SK-N-SH (cell line): ENCODE data around the gene BRCA2. TPM values are rescaled to one million over a fixed set of nuclear protein-coding genes. Genes with fewer than 3 reads are reported as not detected.

Experiments used
- CTCF ChIA-PET: fragments of 300-600, 350-600 bp; formaldehyde crosslinking; extraction: SDS; loops from one replicate; lab custom pipeline; 2021; lab: Yijun Ruan, JAX
- POLR2A ChIA-PET: fragments of 350-600 bp; sonication (Branson Sonifier 250); formaldehyde crosslinking; extraction: SDS; loops from one replicate; lab custom pipeline; 2020; ENCODE audit warnings: antibody characterized with exemption, inconsistent platforms; lab: Yijun Ruan, JAX
- DNase-seq: peaks from one replicate; pipeline ENCODE4 v3.0.0; 2012
- H2AFZ ChIP-seq: fragments of 200-600 bp; sonication (generic); 2 replicates; pipeline ENCODE4 v1.8.1; 2016; ENCODE audit warnings: antibody characterized with exemption, mild to moderate bottlenecking, low read depth
- H3F3A ChIP-seq: fragments of 200-600 bp; sonication (generic); replicated peaks from 2 replicates; pipeline ENCODE3; 2016; ENCODE audit warnings: antibody characterized with exemption, mild to moderate bottlenecking; ENCODE audit not compliant: insufficient read depth
- H3K27ac ChIP-seq, 2 experiments: fragments of 200-500 bp in 1 of 2; fragments of 200-600 bp in 1 of 2; sonication (Bioruptor generic) in 1 of 2; sonication (generic), shearing (Covaris generic) in 1 of 2; 2 replicates each; pipeline versions ENCODE4 v1.5.1 to v1.6.1; 2014 to 2016; ENCODE audit warnings: low read depth in 2 of 2, inconsistent platforms in 1 of 2, low read length in 1 of 2, mild to moderate bottlenecking in 1 of 2, mixed read lengths in 1 of 2
- H3K27me3 ChIP-seq: fragments of 200-600 bp; sonication (generic), shearing (Covaris generic); 2 replicates; pipeline ENCODE4 v1.6.1; 2016; ENCODE audit warnings: mixed run types; ENCODE audit not compliant: insufficient read depth
- H3K36me3 ChIP-seq, 2 experiments: fragments of 200-500 bp in 1 of 2; fragments of 200-600 bp in 1 of 2; sonication (Bioruptor generic) in 1 of 2; sonication (generic) in 1 of 2; replicated peaks in 1 of 2; 2 replicates each; pipeline versions ENCODE3 to v1.5.1; 2014 to 2016; ENCODE audit warnings: low read length in 1 of 2, mild to moderate bottlenecking in 1 of 2; ENCODE audit not compliant: insufficient read depth in 2 of 2, control insufficient read depth in 1 of 2
- H3K4me1 ChIP-seq, 2 experiments: fragments of 200-500 bp in 1 of 2; fragments of 200-600 bp in 1 of 2; sonication (Bioruptor generic) in 1 of 2; sonication (generic), shearing (Covaris generic) in 1 of 2; 2 replicates each; pipeline versions ENCODE4 v1.5.1 to v1.6.1; 2014 to 2016; ENCODE audit warnings: low read depth in 1 of 2, low read length in 1 of 2, mixed run types in 1 of 2; ENCODE audit not compliant: insufficient read depth in 2 of 2, control insufficient read depth in 1 of 2
- H3K4me2 ChIP-seq: fragments of 200-600 bp; sonication (generic), shearing (Covaris generic); 2 replicates; pipeline ENCODE4 v1.6.1; 2017; ENCODE audit warnings: mixed run types
- H3K4me3 ChIP-seq, 2 experiments: fragments of 200-500 bp in 1 of 2; fragments of 200-600 bp in 1 of 2; sonication (Bioruptor generic) in 1 of 2; sonication (generic), shearing (Covaris generic) in 1 of 2; 2 replicates each; pipeline versions ENCODE4 v1.5.1 to v1.8.1; 2014 to 2016; ENCODE audit warnings: low read depth in 2 of 2, inconsistent platforms in 1 of 2, low read length in 1 of 2, mild to moderate bottlenecking in 1 of 2, mixed read lengths in 1 of 2, moderate library complexity in 1 of 2
- H3K79me2 ChIP-seq: fragments of 200-600 bp; sonication (generic); 2 replicates; pipeline ENCODE4 v1.8.1; 2017; ENCODE audit warnings: mild to moderate bottlenecking; ENCODE audit not compliant: insufficient read depth
- H3K9ac ChIP-seq: fragments of 200-600 bp; sonication (generic); 2 replicates; pipeline ENCODE4 v1.6.1; 2017; ENCODE audit warnings: mixed run types
- H3K9me2 ChIP-seq: fragments of 200-600 bp; sonication (generic); 2 replicates; pipeline ENCODE4 v1.6.1; 2017; ENCODE audit warnings: mixed run types
- H3K9me3 ChIP-seq: fragments of 200-600 bp; sonication (generic); 2 replicates; pipeline ENCODE4 v1.6.1; 2017; ENCODE audit warnings: mixed run types, mild to moderate bottlenecking, moderate library complexity
- H4K20me1 ChIP-seq: fragments of 200-600 bp; sonication (generic); 2 replicates; pipeline ENCODE4 v1.6.1; 2017; ENCODE audit warnings: mild to moderate bottlenecking, mixed run types; ENCODE audit not compliant: insufficient read depth
- CTCF ChIP-seq: fragments of 200-600 bp; sonication (generic); IDR thresholded peaks from 2 replicates; pipeline ENCODE4 v1.6.1; 2017; ENCODE audit warnings: antibody characterized with exemption, mild to moderate bottlenecking, moderate library complexity
- EP300 ChIP-seq, 2 experiments: IDR thresholded peaks; 2 replicates each; pipeline versions ENCODE4 v1.4.0 to v1.6.1; 2012; ENCODE audit warnings: borderline replicate concordance in 1 of 2, low read depth in 1 of 2, low read length in 1 of 2
- FOSL2 ChIP-seq: IDR thresholded peaks from 2 replicates; pipeline ENCODE4 v1.4.0; 2012; ENCODE audit warnings: low read depth, mild to moderate bottlenecking, moderate library complexity, borderline replicate concordance
- FOXJ3 ChIP-seq: sonication (generic); formaldehyde crosslinking; IDR thresholded peaks from 2 replicates; pipeline ENCODE4 v1.5.1; 2020; ENCODE audit warnings: mild to moderate bottlenecking, missing genetic modification reagents
- IRF3 ChIP-seq: fragments of 150-350 bp; IDR thresholded peaks from 2 replicates; pipeline ENCODE4 v1.6.1; 2016; ENCODE audit warnings: mild to moderate bottlenecking, low read depth, low read length
- MAX ChIP-seq: IDR thresholded peaks from 2 replicates; pipeline ENCODE4 v1.4.0; 2012; ENCODE audit warnings: low read depth
- MEF2A ChIP-seq: IDR thresholded peaks from 2 replicates; pipeline ENCODE4 v1.4.0; 2012; ENCODE audit warnings: low read depth, borderline replicate concordance
- MXI1 ChIP-seq: IDR thresholded peaks from 2 replicates; pipeline ENCODE4 v1.6.1; 2012; ENCODE audit warnings: mild to moderate bottlenecking, low read depth, low read length, improper control_type of control experiment
- NRF1 ChIP-seq: IDR thresholded peaks from 2 replicates; pipeline ENCODE4 v1.6.1; 2012; ENCODE audit warnings: low read depth, mild to moderate bottlenecking, low read length
- PBX3 ChIP-seq: IDR thresholded peaks from 2 replicates; pipeline ENCODE4; 2012
- RAD21 ChIP-seq: IDR thresholded peaks from 2 replicates; pipeline ENCODE4 v1.6.1; 2012; ENCODE audit warnings: mild to moderate bottlenecking, low read length
- RCOR1 ChIP-seq: fragments of 150-350 bp; IDR thresholded peaks from 2 replicates; pipeline ENCODE4 v1.6.1; 2017; ENCODE audit warnings: antibody characterized with exemption, low read length
- REST ChIP-seq: IDR thresholded peaks from 2 replicates; pipeline ENCODE4 v1.6.1; 2012; ENCODE audit warnings: mild to moderate bottlenecking, low read depth, low read length, moderate library complexity
- RFX5 ChIP-seq: IDR thresholded peaks from 2 replicates; pipeline ENCODE4 v1.6.1; 2012; ENCODE audit warnings: mild to moderate bottlenecking, improper control_type of control experiment, low read length
- SIN3A ChIP-seq: IDR thresholded peaks from 2 replicates; pipeline ENCODE4 v1.6.1; 2012; ENCODE audit warnings: low read depth, mild to moderate bottlenecking, low read length, moderate library complexity, borderline replicate concordance
- TAF1 ChIP-seq: IDR thresholded peaks from 2 replicates; pipeline ENCODE4 v1.6.1; 2012; ENCODE audit warnings: low read depth, mild to moderate bottlenecking, low read length, moderate library complexity, borderline replicate concordance
- USF1 ChIP-seq: IDR thresholded peaks from 2 replicates; pipeline ENCODE4 v1.4.0; 2012; ENCODE audit warnings: low read depth, borderline replicate concordance
- ZBTB33 ChIP-seq: IDR thresholded peaks from 2 replicates; pipeline ENCODE4 v1.4.0; 2012; ENCODE audit warnings: low read depth, borderline replicate concordance
- WGBS: methylation state at CpG from one replicate; pipeline ENCODE4 v1.1.6; 2017; ENCODE audit warnings: low lambda C conversion rate; 5-methylcytosine and 5-hydroxymethylcytosine counted together
- polyA plus RNA-seq, 3 experiments: library from polyadenylated mRNA; depleted of rRNA; stranded (reverse); fragments of >200 nt; gene quantifications; 2 replicates each; pipeline ENCODE4 v1.2.3, GENCODE V29; 2012

The BRCA2 gene
- polyA plus RNA-seq, 1 of the 3 experiments (the other 2 are of a cell fraction) = 1.6 TPM

GRCh38 chr13:32414580-32414979, 99.3 kb downstream of the BRCA2 start:
- CTCF ChIA-PET = interaction anchor here (0.5 to 1.9 kb wide), 4 partner anchors 10 to 395 kb away, joined by 3 to 5 read pairs (median 4); partner anchors contain the start of gene N4BP2L1
- POLR2A ChIA-PET = no interaction called here
- Histone ChIP-seq H3K27me3 (no peaks in the 10 kb centered on the region), H3K27ac (no peak overlapping the region), H3K4me3 (no peak overlapping the region), H3K9ac (no peak overlapping the region), H3K36me3 (no peaks in the 10 kb centered on the region), H3K9me2 (no peaks in the 10 kb centered on the region), H3K4me2 (no peak overlapping the region), H3K9me3 (no peaks in the 10 kb centered on the region), H2AFZ (no peak overlapping the region), H3K4me1 (no peaks in the 10 kb centered on the region; a peak in 1 of 4 replicates), H4K20me1 (no peaks in the 10 kb centered on the region), H3F3A (no peaks in the 10 kb centered on the region), H3K79me2 (no peaks in the 10 kb centered on the region)
- TF ChIP-seq SIN3A = no peak
- no peak for TF ChIP-seq RCOR1
- no peak for TF ChIP-seq IRF3
- TF ChIP-seq MAX = no peak
- no peak for TF ChIP-seq TAF1
- no peak for TF ChIP-seq FOXJ3 (CRISPR knock-in tag)
- no peak for TF ChIP-seq REST
- TF ChIP-seq EP300 (IDR thresholded peaks at IDR 0.05; ENCODE audit: borderline replicate concordance in 1 of 2, low read depth in 1 of 2, low read length in 1 of 2) = no peak
- no peak for TF ChIP-seq MXI1
- TF ChIP-seq PBX3 = no peak
- TF ChIP-seq FOSL2 = no peak
- TF ChIP-seq RFX5 = no peak
- no peak for TF ChIP-seq NRF1
- TF ChIP-seq USF1 = no peak
- no peak for TF ChIP-seq MEF2A
- TF ChIP-seq ZBTB33 = no peak
- TF ChIP-seq CTCF = no peak
- no peak for TF ChIP-seq RAD21
- WGBS = 91% methylated on average over 2 of the region's 2 CpGs
- DNase-seq = no peak
